Stimulated activated CD4-positive, alpha-beta T cell treated with anti-CD3 and anti-CD28 coated beads, Interleukin-1b, Interleukin-23, amount 100 ng/mL, for 24 hours (primary cell): ENCODE data around the gene CDH26.
"Not testable (repeated sequence)": the region's sequence is repeated elsewhere in the genome, so short reads cannot be mapped to it uniquely, and the experiment has no call there.

Experiments used
- DNase-seq, 4 experiments: peaks; one replicate each; pipeline ENCODE4 v3.0.0-alpha.2; 2020; ENCODE audit warnings: low read depth in 4 of 4, low spot score in 1 of 4

CDH26 gene

DNA sequence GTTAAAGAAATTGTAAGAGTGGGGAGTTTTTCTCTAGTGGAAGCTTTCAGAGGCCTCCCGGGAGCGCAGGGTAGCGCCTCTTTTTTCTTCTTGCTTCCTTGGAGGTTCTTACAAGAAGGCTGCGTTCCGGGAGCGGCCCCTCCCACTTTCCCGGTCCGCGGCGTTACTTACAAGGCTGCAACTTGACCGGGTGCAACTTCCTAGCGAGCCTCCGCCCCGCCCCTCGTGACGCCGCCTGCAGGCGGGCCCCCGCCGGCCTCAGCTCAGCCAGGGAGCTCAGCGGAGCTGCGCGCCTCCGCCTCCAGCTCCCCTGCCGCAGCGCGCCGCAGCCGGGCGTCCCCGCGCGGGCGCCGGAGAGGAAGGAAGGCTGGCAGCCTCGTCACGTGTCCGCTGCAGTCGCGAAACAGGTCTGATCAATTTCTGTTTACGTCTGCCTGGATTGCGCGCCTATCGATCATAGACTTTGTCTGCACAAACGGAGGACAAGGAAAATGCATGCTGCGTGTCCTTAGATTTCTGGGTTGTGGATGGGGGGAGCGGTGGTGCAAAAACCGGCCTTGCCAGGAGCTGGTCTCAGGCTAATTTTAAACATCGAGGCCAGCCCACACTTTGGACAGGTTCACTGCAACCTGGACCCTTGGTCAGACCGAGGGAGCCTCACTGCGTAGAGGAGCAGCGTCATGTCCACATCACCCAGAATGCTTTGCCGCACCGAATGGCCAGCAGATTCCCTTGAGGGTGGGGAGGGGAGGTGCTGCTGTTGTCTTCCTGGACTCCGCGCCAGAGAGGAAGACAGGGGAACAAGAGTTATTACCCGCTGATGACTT is 17.9 kb upstream of the CDH26 start, which contains the start of the genes FAM217B and PPP1R3D:
Gene FAM217B, plus strand, starts transcription at position 261 of the 827 bp plus-strand sequence. CDS start 3,555 bp downstream, outside the sequence.
Gene PPP1R3D, minus strand, starts transcription at position 177 of the 827 bp plus-strand sequence. CDS start 374 bp downstream, outside the sequence.
- DNase-seq = peak; percentile 73 to 89 (median 84)

DNA sequence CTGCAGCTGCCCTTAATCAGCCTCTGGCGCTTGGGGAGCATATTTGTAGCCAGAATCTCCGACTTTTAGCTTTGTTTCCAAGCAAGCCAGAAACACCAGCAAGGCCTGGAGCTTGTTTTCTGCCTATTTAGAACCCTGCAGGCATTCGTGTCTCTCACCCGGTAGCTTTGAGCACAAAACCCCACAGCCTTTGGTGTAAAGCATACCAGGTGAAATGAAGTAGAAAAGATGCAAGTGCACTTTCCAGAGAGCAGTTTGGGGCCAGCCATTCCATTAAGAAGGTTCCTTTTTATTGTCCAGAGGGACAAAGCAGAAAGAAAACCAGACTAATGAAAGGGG is 17.3 kb upstream of the CDH26 start:
- no peak for DNase-seq

DNA sequence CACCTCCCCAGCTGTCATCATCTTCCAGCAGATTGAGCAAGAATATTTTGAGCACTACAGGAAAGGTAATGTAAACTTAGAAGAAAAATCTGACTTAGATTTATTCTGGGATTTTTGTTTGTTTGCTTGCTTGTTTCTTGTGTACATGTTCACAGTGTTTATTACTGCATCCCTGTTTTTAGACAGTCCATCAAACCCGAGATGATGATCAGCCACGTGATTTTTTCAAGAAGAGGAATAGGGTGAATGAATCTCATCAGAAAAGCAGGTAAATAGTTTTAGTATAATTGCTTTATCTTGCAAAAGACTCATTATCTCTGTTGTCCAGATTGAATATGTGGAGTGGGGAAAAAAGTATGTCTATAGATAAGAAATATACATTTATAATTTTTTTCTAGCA is 16.0 kb upstream of the CDH26 start:
- DNase-seq = no peak

DNA sequence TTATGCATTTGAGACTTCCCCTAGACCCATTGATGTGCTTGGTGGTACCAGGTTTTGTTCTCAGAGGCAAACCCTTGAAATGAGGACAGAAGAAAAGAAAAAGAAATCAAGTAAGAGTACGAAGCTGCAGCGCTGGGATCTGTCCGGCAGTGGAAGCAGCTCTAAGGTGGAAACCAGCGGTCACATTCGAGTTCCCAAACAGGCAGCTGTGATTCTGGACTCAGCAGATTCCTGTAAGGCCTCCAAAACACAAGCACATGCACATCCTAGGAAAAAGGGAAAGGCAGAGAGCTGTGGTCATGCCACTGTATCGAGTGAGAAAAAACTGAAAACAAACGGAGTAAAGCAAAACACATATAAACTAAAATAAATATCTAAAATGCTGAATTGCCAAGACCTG is 13.5 kb upstream of the CDH26 start:
- DNase-seq = no peak

DNA sequence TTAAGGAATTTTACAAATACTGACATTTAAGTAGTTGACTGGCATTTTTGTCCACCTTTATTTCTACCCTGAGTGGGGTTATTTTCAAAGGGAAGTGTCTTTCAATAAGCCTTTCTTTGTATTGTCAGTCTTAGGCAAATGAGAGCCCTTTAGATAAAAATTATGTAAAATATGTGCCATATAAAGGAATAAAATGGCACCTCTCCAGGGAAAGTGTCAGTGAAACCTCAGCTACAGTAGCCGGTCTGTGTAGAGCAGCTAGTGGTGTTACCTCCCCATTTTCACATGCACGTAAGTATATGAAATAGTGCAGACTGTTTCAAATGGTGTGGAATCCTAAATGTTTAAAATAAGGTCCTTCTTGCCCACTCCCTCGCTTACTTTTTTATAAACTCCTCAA is 13.0 kb upstream of the CDH26 start:
- no peak for DNase-seq

DNA sequence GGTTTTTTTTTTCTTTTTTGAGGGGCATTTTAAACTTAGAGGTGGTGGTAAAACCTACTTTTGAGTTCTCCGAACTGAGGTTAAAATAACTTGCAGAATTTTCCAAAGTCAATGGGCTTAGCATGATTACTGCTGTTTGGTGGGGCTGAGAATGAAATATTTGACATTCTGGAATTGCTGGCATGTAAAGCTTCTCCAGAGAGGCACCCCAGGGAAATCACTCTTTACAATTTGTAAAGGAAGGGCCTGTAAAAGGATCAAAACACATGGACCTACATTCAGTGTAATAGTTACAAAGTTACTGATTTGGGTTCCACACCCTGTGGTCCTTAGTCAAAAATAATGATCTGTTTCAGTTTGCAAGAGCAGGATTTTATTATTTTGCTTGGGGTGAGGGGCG is 12.5 kb upstream of the CDH26 start:
- no peak for DNase-seq

DNA sequence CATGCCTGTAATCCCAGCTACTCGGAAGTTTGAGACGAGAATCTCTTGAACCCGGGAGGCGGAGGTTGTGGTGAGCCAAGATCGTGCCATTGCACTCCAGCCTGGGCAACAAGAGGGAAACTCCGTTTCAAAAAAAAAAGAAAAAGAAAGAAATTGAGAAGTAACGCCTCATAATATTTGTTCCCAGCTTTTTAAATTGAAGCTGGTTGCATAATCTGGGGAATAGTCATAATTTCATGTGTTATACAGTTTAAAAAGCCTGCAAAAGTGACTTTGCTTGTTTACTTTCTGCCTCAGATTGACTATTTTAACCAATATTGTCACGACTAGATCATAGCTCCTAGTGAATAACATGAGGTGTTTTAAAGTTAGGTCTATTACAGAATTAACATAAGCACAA is 10.8 kb upstream of the CDH26 start:
- no peak for DNase-seq

DNA sequence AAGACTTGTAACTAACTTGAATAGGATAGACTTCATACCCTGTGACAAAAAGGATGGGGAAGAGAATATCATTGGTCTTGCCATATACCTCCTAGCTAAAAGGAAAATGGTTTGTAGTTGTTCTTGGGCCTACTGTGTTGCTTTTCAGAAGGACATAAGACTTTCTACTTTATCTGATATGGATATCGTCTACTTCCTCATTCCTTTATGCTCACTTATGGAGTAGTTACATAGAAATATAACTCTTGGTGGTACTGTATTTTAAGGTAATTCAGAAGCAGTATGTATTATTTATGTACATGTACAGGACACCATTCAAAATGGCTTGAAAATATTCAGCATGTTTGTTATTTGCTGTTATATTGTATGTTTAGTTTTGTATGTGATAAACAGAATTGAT is 10.0 kb upstream of the CDH26 start:
- no peak for DNase-seq

DNA sequence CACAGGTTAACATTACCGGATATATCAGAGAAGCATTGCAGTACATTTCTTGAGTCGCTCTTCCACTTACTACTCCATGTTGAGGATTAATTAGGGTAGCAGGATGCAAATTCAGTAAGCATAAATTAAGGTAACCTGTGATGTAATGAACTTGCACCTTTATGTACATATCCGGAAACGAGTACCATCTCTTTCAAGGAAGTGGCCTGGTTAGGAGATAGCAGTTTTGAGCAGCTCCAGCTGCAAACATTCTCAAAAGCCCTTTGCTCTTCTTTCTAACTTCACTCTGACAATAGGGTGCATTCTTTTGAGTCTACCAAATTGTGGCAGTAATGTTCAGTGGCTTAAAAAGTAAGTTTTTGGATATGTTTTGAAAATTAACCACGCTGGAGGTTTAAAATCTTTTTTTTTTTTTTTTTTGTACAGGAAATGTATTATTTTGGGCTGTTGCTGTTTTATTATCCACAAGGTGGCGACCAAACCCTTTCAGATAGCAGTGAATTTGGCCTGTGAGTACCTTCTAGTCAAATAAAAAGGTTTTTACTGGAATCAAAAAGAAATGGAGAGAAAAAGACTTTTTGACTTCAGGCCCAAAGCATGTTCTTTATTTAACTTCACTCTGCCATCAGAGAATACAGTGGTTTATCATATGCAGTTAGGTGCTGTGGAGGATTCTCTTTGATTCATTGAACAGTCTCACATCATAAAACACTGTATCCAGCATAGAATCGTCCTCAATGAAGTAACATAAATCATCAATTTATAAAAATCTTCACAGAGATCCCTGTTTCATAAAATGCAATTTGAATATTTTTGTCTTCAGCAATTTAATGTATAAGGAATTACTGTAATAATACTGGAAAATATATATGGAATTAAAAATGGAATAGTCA is 9.1 kb upstream of the CDH26 start:
- no peak for DNase-seq

DNA sequence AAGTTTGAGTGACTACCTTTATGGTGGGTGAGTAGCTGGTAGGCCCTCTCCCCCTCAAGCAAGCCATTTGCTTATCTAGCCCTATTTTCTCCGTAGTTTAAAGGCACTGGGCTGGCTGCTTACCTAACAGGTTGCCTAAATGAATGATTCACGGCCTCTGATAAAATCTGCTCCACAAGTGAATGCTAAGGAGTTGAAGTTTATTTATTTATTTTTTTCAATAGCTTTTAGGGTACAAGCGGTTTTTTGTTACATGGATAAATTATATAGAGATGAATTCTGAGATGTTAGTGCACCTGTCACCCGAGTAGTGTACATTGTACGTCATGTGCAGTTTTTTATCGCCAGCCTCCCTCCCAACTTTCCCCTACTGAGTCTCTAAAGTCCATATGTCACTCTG is 8.3 kb upstream of the CDH26 start:
- DNase-seq = no peak

DNA sequence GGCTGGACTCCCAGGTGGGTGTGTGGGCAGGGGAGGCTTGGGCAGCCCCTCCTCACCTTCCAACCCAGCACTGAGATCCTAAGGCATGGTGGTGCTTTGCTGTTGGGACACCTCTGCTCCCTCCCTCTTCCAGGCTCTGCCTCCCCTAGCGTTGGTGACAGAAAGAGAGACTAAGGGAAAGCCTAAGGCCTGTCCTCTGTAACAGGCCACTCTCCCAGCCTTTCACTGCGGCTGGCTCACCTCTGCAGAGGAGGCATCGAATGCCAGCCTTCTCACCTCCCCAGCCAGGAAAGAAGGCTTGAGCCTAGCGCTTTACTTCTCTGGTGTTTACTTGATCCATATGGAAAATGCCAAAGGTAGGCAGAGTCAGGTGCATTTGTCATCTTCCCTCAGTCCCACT is 3.5 kb upstream of the CDH26 start:
- no peak for DNase-seq

DNA sequence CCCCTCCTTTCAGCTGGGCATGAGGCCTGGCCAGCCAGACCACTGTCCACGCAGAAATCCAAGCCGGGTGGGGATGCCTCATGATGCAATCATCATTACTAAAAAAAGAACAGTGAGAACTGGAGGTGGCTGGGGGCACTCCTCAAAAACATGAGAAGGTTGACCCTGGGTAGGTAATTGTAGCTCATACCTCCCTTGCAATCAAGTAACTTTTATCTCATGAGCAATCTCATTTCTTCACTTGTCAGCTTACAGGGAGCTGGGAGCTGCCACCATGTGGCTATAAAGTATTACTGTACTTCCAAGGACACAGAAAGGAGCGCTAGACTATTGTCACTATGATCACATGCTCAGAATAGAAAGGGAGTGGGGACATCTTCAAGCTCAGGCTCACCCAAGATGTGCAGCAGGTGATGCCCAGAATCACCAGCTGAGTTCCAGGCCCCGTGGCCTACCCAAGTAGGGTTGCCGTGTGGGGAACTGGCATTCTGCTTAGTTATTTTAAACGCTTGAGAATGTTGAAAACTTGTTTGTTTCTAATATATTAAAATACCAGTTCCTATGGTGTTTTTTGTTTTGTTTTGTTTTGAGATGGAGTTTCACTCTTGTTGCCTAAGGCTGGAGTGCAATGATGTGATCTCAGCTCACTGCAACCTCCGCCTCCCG is 3.0 kb upstream of the CDH26 start:
- DNase-seq = no peak

DNA sequence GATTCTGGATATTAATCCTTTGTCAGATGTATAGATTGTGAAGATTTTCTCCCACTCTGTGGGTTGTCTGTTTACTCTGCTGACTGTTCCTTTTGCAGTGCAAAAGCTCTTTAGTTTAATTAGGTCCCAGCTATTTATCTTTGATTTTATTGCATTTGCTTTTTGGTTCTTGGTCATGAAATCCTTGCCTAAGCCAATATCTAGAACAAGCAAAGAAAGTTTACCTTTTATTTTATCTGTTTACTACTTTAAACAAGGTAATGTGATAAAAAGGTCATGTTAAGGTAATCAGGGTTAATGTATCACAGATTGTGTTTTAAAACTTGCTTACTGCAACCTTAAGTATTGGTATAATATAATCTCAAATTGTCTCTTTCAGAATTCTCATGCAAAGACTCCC is 655 bp upstream of the CDH26 start:
- not testable (repeated sequence) for DNase-seq

DNA sequence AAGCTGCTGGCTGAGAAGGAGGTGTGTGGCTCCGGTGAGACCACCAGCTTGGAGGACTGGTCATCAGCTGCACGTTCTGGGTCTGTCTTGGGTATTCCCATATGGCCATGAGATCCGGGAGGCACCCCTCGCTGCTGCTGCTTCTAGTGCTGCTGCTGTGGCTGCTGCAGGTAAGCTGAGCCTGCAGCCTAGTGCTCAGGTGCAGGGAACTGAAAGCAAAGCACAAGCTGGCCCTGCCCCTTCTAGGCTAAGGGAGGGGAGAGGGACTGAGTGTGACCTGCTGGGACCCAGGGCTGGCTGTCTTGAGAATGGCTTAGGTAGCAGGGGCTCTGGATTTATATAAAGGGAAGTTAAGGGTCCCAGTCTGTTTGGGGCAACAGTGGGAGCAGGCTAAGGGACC is 403 bp downstream of the CDH26 start:
- no peak for DNase-seq

DNA sequence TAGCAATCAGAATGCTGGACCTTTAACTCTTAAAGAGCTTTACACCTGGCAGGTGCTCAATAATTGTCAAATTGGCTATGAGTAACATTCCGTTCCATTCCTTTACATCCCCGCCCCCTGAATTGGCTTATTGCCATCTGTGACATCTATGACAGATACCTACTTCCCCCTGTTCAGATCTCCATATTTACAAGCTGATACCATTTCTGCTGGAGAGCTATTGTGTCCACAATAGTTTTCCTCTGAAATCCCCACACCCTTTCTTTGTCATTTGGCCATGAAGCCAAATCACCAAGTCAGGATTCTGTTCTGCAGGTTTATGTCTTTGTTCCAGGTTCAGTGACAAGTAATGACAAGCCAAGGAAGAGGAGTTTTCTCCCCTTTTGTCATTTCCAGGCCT is 3.2 kb downstream of the CDH26 start:
- no peak for DNase-seq

DNA sequence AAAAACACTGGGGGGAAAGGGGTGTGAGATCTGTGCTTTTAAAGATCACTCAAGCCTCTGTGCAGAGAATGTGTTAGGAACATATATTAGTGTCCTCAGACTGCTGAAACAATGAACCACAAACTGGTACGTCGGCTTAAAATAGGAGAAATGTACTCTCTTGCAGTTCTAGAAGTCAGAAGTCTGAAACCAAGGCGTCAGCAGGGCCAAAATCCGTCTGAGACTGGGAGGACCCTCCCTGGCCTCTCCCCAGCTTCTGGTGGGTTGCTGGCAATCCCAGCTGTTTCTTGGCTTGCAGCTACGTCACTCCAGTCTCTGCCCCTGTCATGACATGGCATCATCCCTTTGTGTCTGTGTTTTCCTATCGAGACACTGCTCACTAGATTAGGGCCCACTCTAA is 3.9 kb downstream of the CDH26 start:
- no peak for DNase-seq

DNA sequence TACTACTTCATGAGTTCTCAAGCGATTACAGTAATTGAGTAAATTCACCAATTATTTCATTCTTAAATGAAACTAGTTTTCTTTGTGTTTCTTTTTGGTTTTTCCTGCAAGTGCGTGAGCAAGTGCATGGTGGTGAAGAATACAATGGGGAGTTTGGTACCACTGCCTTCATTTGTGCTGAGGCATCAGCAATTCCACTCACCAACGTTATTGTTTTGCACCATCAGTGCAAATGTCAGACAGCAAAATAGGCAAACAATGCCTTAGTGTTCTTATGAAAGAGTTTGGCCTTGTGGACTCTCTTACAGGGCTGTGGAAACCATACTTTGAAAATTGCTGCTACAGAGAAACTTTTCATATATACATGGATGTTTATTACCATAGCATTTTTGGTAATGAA is 8.2 kb downstream of the CDH26 start:
- DNase-seq = no peak

DNA sequence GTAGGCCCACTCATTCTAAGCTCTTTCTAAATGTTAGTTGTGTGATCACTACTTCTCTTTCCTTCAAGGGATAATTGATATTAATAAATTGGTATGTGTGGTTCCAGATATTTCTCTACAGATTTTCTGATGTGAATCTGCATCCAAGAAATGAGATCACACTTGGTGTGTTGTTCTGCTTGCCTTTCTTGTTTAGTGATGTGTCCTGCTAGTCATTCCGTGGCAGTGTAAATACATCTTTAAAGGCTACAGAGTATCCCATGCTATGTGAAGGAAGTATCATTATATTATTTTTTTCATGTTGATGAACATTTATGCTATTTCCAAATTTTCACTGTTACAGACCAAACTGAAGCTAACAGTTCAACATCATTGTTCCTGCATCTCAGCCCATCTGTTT is 13.2 kb downstream of the CDH26 start:
- DNase-seq = no peak

DNA sequence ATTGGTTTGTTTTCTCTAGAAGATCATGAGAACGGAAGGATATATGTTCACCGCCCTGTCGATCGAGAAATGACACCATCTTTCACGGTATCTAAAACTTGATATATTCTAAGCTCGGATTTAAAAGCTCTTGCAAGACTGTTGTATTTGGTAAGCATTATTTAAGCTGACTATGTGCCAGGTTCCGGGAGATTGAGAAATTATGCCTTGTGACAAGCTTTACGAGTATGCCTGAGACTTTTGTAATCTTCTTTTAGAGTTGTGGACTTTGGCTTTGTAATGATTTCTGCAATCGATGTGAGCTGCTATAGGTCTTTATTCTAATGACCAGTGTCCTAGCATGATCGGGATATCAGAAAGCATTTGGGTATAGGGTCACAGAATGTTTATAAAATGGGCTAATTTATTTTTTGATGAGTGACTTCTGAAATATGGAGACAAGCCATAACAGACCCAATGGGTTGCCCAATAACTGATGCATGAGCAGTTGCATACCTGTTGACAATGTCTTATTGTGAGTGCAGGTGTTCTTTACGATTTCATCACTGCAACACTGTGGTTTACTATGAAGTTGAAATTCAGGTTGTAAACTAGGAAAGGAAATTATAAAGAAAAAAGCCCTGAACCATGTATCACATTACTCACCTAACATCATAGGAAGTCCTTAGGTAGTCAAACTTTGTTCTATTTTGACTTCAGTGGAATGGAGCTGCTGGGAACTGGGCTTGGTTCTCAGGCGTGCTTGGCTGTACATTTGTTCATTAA is 14.0 kb downstream of the CDH26 start:
- DNase-seq = no peak

DNA sequence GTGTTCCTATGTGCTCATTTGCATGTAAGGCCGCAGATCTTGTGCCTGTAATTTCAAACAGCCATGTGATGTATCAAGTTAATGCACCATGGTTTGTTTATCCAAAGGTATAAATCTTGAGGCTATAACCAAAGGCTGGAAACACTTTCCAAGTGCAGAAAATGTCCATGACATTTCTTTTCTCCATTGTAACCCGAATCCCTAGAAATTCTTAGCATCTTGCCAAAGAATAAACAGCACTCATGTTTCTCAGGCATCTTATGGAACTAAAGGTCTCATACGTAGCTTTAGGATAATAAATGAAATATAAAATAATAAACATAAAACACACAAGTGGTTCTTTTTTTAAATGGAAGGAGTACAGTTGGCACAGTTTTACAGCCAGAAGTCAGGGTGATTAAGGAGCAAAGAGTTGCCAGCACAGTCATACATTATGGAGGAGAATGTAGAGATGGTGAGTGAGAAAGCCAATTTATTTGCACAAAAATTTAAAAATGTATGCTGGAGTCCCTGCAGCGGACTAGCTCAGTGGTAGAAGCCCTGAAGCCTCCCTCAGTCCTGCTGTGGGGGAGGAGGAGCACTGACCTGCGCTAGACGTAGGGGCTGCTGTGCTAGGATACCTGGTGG is 18.0 kb downstream of the CDH26 start:
- DNase-seq = no peak

DNA sequence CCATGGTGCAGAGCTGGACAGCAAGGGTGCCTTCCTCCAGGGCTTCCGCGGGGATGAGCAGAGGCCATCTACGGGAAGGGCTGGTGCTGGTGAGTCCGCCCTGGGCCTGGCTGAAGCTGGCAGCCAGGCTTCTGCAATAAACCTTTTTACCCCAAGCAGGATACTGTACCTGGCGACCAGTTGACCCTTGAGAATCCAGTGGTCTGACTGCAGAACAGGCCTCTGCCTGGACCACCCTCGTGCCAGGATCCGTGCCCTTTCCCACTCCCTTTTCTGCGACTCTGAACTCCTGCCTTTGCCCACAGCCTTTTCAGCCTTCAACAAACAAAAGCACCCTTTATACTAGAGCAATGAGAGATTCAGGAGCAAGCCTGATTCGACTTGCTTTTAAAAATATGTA is 18.9 kb downstream of the CDH26 start:
- DNase-seq = no peak
